ENCODE results near the gene DNAJC22. TPM values are rescaled to one million over a fixed set of nuclear protein-coding genes. Genes with fewer than 3 reads are reported as not detected.

DNAJC22 gene
- total and polyA plus RNA-seq, 9 of the 15 experiments (the other 6 are each of a cell fraction or from before 2014, with no cell fraction given): 0.10 to 1.2 (median 0.47) TPM

- Histone ChIP-seq H2AFZ (ENCODE audit: low read depth, low read length) (no peak overlapping the region), H3K4me2 (ENCODE audit: insufficient read depth, low read length) (no peak overlapping the region), H3K27ac (ENCODE audit: extremely low read depth, low read depth, low read length) (no peak overlapping the region), H3K36me3 (ENCODE audit: control insufficient read depth, insufficient read depth, low read length) (peaks cover 54% of the 10 kb centered on the region; the same call in 2 of the 3 replicates), H3K9ac (ENCODE audit: insufficient read depth in 1 of 2, low read depth in 2 of 2, low read length in 2 of 2) (peak overlapping the region in 1 of 2 experiments; percentile 58; a peak in 2 of 4 replicates), H3K4me3 (no peak overlapping the region), H3K9me1 (ENCODE audit: control insufficient read depth, insufficient read depth, low read length) (peaks cover 3% of the 10 kb centered on the region), H3K79me2 (ENCODE audit: control insufficient read depth, insufficient read depth, low read length) (no peaks in the 10 kb centered on the region), H3K4me1 (replicated peaks in 1 of 2; ENCODE audit: control insufficient read depth in 2 of 2, insufficient read depth in 2 of 2, low read length in 2 of 2) (peaks cover 0 to 15% of the 10 kb centered on the region in 2 experiments; a peak in 2 of 5 replicates), H3K27me3 (ENCODE audit: control insufficient read depth in 2 of 2, insufficient read depth in 2 of 2, low read length in 2 of 2) (no peaks in the 10 kb centered on the region), H4K20me1 (replicated peaks; ENCODE audit: control insufficient read depth, insufficient read depth, low read length) (no peaks in the 10 kb centered on the region), H3K9me3 (replicated peaks; ENCODE audit: control insufficient read depth, insufficient read depth, low read depth, low read length) (no peaks in the 10 kb centered on the region)
- TF ChIP-seq RBFOX2 (IDR thresholded peaks at IDR 0.05; ENCODE audit: low read depth, low read length): peak; percentile 14; the same call in 1 of the 2 replicates
- no peak for TF ChIP-seq POLR2H (tag; IDR thresholded peaks at IDR 0.05; ENCODE audit: low read depth)
- ChIA-PET POLR2A (interaction anchor here (0.6 to 2.4 kb wide), 12 partner anchors 8 to 232 kb away, joined by 3 to 32 read pairs (median 4); partner anchors contain the start of genes PRPH and TROAP), CTCF (ENCODE audit: low intra/inter-chr PET ratio) (interaction anchor here (0.5 to 1.6 kb wide), 6 partner anchors 12 to 250 kb away, joined by 3 to 13 read pairs (median 8); partner anchors contain the start of gene DNAJC22)
- no peak for DNase-seq (ENCODE audit: extremely low read depth in 1 of 4, low spot score in 3 of 4)
- in situ Hi-C loops (cut with MboI): no loop called here
- 79% methylated on average over 14 of the region's 14 CpGs for WGBS (ENCODE audit: insufficient coverage, low coverage, missing lambda C conversion rate)
- no TSS peak for BruUV-seq (replicated peaks)
- FAIRE-seq: no peak
- ATAC-seq: peak; percentile 5; the same call in 2 of the 3 replicates
- intact Hi-C loops (cut with micrococcal nuclease): loop anchor here (1.0 kb wide), 1 partner anchor 11 kb away; no protein-coding TSS in a partner anchor
Observed at GRCh38 chr12:49330631-49331379, 15.9 kb upstream of the DNAJC22 start.
